ENCODE data around the gene SPDYE3. TPM values are rescaled to one million over a fixed set of nuclear protein-coding genes. Genes with fewer than 3 reads are reported as not detected.

SPDYE3 gene
- polyA plus RNA-seq, 1 donor from 2014 or later = not detected

- Histone ChIP-seq H3K27ac (ENCODE audit: low read length) (no peak overlapping the region), H3K9me3 (ENCODE audit: low read length) (no peaks in the 10 kb centered on the region), H3K9me2 (ENCODE audit: insufficient read depth, low read length) (no peaks in the 10 kb centered on the region), H3K4me2 (ENCODE audit: low read length) (no peak overlapping the region), H4K20me1 (ENCODE audit: insufficient read depth) (no peaks in the 10 kb centered on the region), H3K27me3 (ENCODE audit: insufficient read depth, low read depth, low read length) (no peaks in the 10 kb centered on the region), H3K79me2 (replicated peaks; ENCODE audit: insufficient read depth, low read length) (no peaks in the 10 kb centered on the region), H2AFZ (ENCODE audit: low read depth, low read length) (no peak overlapping the region), H3K9ac (ENCODE audit: low read length) (no peak overlapping the region), H3K4me3 (ENCODE audit: low read length) (no peak overlapping the region), H3F3A (ENCODE audit: insufficient read depth, low read length, poor library complexity, severe bottlenecking) (no peaks in the 10 kb centered on the region), H3K36me3 (ENCODE audit: insufficient read depth, low read length) (no peaks in the 10 kb centered on the region)
- TF ChIP-seq, protein P1, sequence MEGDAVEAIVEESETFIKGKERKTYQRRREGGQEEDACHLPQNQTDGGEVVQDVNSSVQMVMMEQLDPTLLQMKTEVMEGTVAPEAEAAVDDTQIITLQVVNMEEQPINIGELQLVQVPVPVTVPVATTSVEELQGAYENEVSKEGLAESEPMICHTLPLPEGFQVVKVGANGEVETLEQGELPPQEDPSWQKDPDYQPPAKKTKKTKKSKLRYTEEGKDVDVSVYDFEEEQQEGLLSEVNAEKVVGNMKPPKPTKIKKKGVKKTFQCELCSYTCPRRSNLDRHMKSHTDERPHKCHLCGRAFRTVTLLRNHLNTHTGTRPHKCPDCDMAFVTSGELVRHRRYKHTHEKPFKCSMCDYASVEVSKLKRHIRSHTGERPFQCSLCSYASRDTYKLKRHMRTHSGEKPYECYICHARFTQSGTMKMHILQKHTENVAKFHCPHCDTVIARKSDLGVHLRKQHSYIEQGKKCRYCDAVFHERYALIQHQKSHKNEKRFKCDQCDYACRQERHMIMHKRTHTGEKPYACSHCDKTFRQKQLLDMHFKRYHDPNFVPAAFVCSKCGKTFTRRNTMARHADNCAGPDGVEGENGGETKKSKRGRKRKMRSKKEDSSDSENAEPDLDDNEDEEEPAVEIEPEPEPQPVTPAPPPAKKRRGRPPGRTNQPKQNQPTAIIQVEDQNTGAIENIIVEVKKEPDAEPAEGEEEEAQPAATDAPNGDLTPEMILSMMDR (IDR thresholded peaks at IDR 0.05; ENCODE audit: poor library complexity, severe bottlenecking) = no peak
- TF ChIP-seq TAF1 (IDR thresholded peaks at IDR 0.05; ENCODE audit: low read depth) = no peak
- TF ChIP-seq EZH2 (IDR thresholded peaks at IDR 0.05; ENCODE audit: borderline replicate concordance, insufficient read depth, low read length, poor library complexity, severe bottlenecking) = no peak
- TF ChIP-seq SMC3 (conservative IDR thresholded peaks at IDR 0.05; ENCODE audit: poor library complexity) = no peak
- TF ChIP-seq POLR2AphosphoS5 (IDR thresholded peaks at IDR 0.05) = no peak
- TF ChIP-seq MXI1 (conservative IDR thresholded peaks at IDR 0.05; ENCODE audit: poor library complexity, severe bottlenecking) = no peak
- TF ChIP-seq RAD21 (conservative IDR thresholded peaks at IDR 0.05) = no peak
- TF ChIP-seq EP300 (conservative IDR thresholded peaks at IDR 0.05; ENCODE audit: poor library complexity, severe bottlenecking) = no peak
- TF ChIP-seq REST (IDR thresholded peaks at IDR 0.05; ENCODE audit: borderline replicate concordance) = no peak
Observed at GRCh38 chr7:100346921-100347320, 39.4 kb downstream of the SPDYE3 start.

GRCh38 chr7:100348805-100349204 lies 41.3 kb downstream of the SPDYE3 start:
- TF ChIP-seq, protein P1 (IDR thresholded peaks at IDR 0.05; ENCODE audit: poor library complexity, severe bottlenecking) = no peak
- no peak for TF ChIP-seq EP300 (conservative IDR thresholded peaks at IDR 0.05; ENCODE audit: poor library complexity, severe bottlenecking)
- no peak for TF ChIP-seq SMC3 (conservative IDR thresholded peaks at IDR 0.05; ENCODE audit: poor library complexity)
- no peak for TF ChIP-seq REST (IDR thresholded peaks at IDR 0.05; ENCODE audit: borderline replicate concordance)
- no peak for TF ChIP-seq RAD21 (conservative IDR thresholded peaks at IDR 0.05)
- no peak for TF ChIP-seq POLR2AphosphoS5 (IDR thresholded peaks at IDR 0.05)
- no peak for TF ChIP-seq EZH2 (IDR thresholded peaks at IDR 0.05; ENCODE audit: borderline replicate concordance, insufficient read depth, low read length, poor library complexity, severe bottlenecking)
- TF ChIP-seq TAF1 (IDR thresholded peaks at IDR 0.05; ENCODE audit: low read depth) = no peak
- TF ChIP-seq MXI1 (conservative IDR thresholded peaks at IDR 0.05; ENCODE audit: poor library complexity, severe bottlenecking) = no peak
- H3F3A ChIP-seq (ENCODE audit: insufficient read depth, low read length, poor library complexity, severe bottlenecking) = no peaks in the 10 kb centered on the region
- H4K20me1 ChIP-seq (ENCODE audit: insufficient read depth) = no peaks in the 10 kb centered on the region
- no peaks in the 10 kb centered on the region for H3K79me2 ChIP-seq (replicated peaks; ENCODE audit: insufficient read depth, low read length)
- no peak overlapping the region for H3K4me2 ChIP-seq (ENCODE audit: low read length)
- no peak overlapping the region for H3K27ac ChIP-seq (ENCODE audit: low read length)
- H3K36me3 ChIP-seq (ENCODE audit: insufficient read depth, low read length) = no peaks in the 10 kb centered on the region
- H3K9me2 ChIP-seq (ENCODE audit: insufficient read depth, low read length) = no peaks in the 10 kb centered on the region
- no peaks in the 10 kb centered on the region for H3K9me3 ChIP-seq (ENCODE audit: low read length)
- H2AFZ ChIP-seq (ENCODE audit: low read depth, low read length) = no peak overlapping the region
- H3K9ac ChIP-seq (ENCODE audit: low read length) = no peak overlapping the region
- H3K4me3 ChIP-seq (ENCODE audit: low read length) = no peak overlapping the region
- H3K27me3 ChIP-seq (ENCODE audit: insufficient read depth, low read depth, low read length) = no peaks in the 10 kb centered on the region
